H9 (cell line): ENCODE measurements around the gene VDAC2. TPM values are rescaled to one million over a fixed set of nuclear protein-coding genes. Genes with fewer than 3 reads are reported as not detected.
A peak's percentile ranks its signal among the peaks of the same experiment; 100 is the strongest.

Experiments
- DNase-seq: peaks from one replicate; pipeline ENCODE4 v3.0.0-alpha.2; 2017
- H2AFZ ChIP-seq: one replicate; pipeline ENCODE4 v1.6.1; 2013; ENCODE audit warnings: mild to moderate bottlenecking, low read length, control low read depth, moderate library complexity
- H2AK5ac ChIP-seq: 2 replicates; pipeline ENCODE4 v1.6.1; 2013; ENCODE audit warnings: low read length, control low read depth, mixed read lengths; ENCODE audit not compliant: insufficient read length
- H2BK120ac ChIP-seq: one replicate; pipeline ENCODE4 v1.6.1; 2013; ENCODE audit warnings: low read depth, mild to moderate bottlenecking, low read length, control low read depth, inconsistent platforms; ENCODE audit not compliant: poor library complexity, severe bottlenecking
- H2BK12ac ChIP-seq: 2 replicates; pipeline ENCODE4 v1.6.1; 2013; ENCODE audit warnings: low read length, control low read depth, mixed read lengths, low read depth; ENCODE audit not compliant: insufficient read length
- H2BK15ac ChIP-seq: 2 replicates; pipeline ENCODE4 v1.6.1; 2013; ENCODE audit warnings: low read depth, low read length, control low read depth
- H2BK20ac ChIP-seq: one replicate; pipeline ENCODE4 v1.6.1; 2013; ENCODE audit warnings: low read depth, mild to moderate bottlenecking, low read length, control low read depth, inconsistent platforms; ENCODE audit not compliant: poor library complexity, severe bottlenecking
- H2BK5ac ChIP-seq: 2 replicates; pipeline ENCODE4 v1.6.1; 2013; ENCODE audit warnings: low read length, control low read depth, mixed read lengths; ENCODE audit not compliant: insufficient read length
- H3K14ac ChIP-seq: 2 replicates; pipeline ENCODE4 v1.6.1; 2013; ENCODE audit warnings: low read length, control low read depth; ENCODE audit not compliant: insufficient read depth
- H3K18ac ChIP-seq: 2 replicates; pipeline ENCODE4 v1.6.1; 2013; ENCODE audit warnings: low read depth, mild to moderate bottlenecking, mixed read lengths, low read length, control low read depth; ENCODE audit not compliant: insufficient read length
- H3K23ac ChIP-seq: 2 replicates; pipeline ENCODE4 v1.6.1; 2013; ENCODE audit warnings: low read length, control low read depth, mixed read lengths, low read depth; ENCODE audit not compliant: insufficient read length
- H3K23me2 ChIP-seq: 2 replicates; pipeline ENCODE4 v1.6.1; 2013; ENCODE audit warnings: low read depth, mild to moderate bottlenecking, mixed read lengths, low read length, control low read depth; ENCODE audit not compliant: insufficient read length, poor library complexity, severe bottlenecking
- H3K27ac ChIP-seq: 2 replicates; pipeline ENCODE4 v1.5.1; 2013; ENCODE audit warnings: low read length, control low read depth, mixed read lengths, low read depth; ENCODE audit not compliant: insufficient read length
- H3K27me3 ChIP-seq: 2 replicates; pipeline ENCODE4 v1.6.1; 2013; ENCODE audit warnings: low read length, control low read depth, inconsistent platforms; ENCODE audit not compliant: insufficient read depth
- H3K4ac ChIP-seq: 2 replicates; pipeline ENCODE4 v1.6.1; 2013; ENCODE audit warnings: low read depth, mild to moderate bottlenecking, control low read depth, inconsistent platforms, low read length, moderate library complexity
- H3K4me1 ChIP-seq: 2 replicates; pipeline ENCODE4 v1.6.1; 2013; ENCODE audit warnings: low read length, control low read depth, inconsistent platforms; ENCODE audit not compliant: insufficient read depth
- H3K4me2 ChIP-seq: 2 replicates; pipeline ENCODE4 v1.6.1; 2013; ENCODE audit warnings: low read length, control low read depth, mixed read lengths; ENCODE audit not compliant: insufficient read length, insufficient read depth
- H3K56ac ChIP-seq: 2 replicates; pipeline ENCODE4 v1.6.1; 2013; ENCODE audit warnings: low read depth, mild to moderate bottlenecking, mixed read lengths, low read length, control low read depth; ENCODE audit not compliant: insufficient read length
- H3K79me1 ChIP-seq: 2 replicates; pipeline ENCODE4 v1.6.1; 2013; ENCODE audit warnings: low read depth, mild to moderate bottlenecking, moderate library complexity, low read length, control low read depth, inconsistent platforms; ENCODE audit not compliant: insufficient read depth, poor library complexity, severe bottlenecking
- H3K79me2 ChIP-seq: 2 replicates; pipeline ENCODE4 v1.6.1; 2013; ENCODE audit warnings: low read length, control low read depth, inconsistent platforms; ENCODE audit not compliant: insufficient read depth
- H3K9ac ChIP-seq: 2 replicates; pipeline ENCODE4 v1.6.1; 2013; ENCODE audit warnings: low read length, control low read depth, mixed read lengths; ENCODE audit not compliant: insufficient read length; ENCODE audit errors: extremely low read depth
- H3K9me3 ChIP-seq: one replicate; pipeline ENCODE4 v1.6.1; 2013; ENCODE audit warnings: low read depth, low read length, inconsistent platforms; ENCODE audit not compliant: control insufficient read depth
- H3T11ph ChIP-seq: one replicate; pipeline ENCODE4 v1.6.1; 2013; ENCODE audit warnings: mild to moderate bottlenecking, low read length, control low read depth, inconsistent platforms
- H4K20me1 ChIP-seq: one replicate; pipeline ENCODE4 v1.6.1; 2013; ENCODE audit not compliant: control insufficient read depth, insufficient read length, insufficient read depth
- H4K5ac ChIP-seq: 2 replicates; pipeline ENCODE4 v1.6.1; 2013; ENCODE audit warnings: low read depth, mild to moderate bottlenecking, mixed read lengths, low read length, control low read depth; ENCODE audit not compliant: insufficient read length
- H4K8ac ChIP-seq: replicated peaks from 2 replicates; pipeline ENCODE4 v1.6.1; 2013; ENCODE audit warnings: low read length, control low read depth, mixed read lengths, low read depth; ENCODE audit not compliant: insufficient read length
- H4K91ac ChIP-seq: 2 replicates; pipeline ENCODE4 v1.6.1; 2013; ENCODE audit warnings: low read depth, mild to moderate bottlenecking, moderate library complexity, mixed read lengths, low read length, control low read depth; ENCODE audit not compliant: insufficient read length
- H3K27ac Mint-ChIP-seq, 3 experiments: 2 replicates in 2 of 3; 3 replicates in 1 of 3; pipeline ENCODE4 v1.8.0; 2020 to 2021; ENCODE audit warnings: mixed read lengths in 3 of 3, mild to moderate bottlenecking in 1 of 3, moderate library complexity in 1 of 3
- H3K27me3 Mint-ChIP-seq: 2 replicates; pipeline ENCODE4 v1.8.0; 2021; ENCODE audit warnings: low read depth, mild to moderate bottlenecking, moderate library complexity, mixed read lengths
- H3K36me3 Mint-ChIP-seq, 3 experiments: 2 replicates in 2 of 3; 3 replicates in 1 of 3; pipeline ENCODE4 v1.8.0; 2020 to 2021; ENCODE audit warnings: low read depth in 3 of 3, mixed read lengths in 3 of 3; ENCODE audit not compliant: insufficient read depth in 1 of 3
- H3K4me1 Mint-ChIP-seq, 2 experiments: 2 replicates each; pipeline ENCODE4 v1.8.0; 2020; ENCODE audit warnings: mixed read lengths in 2 of 2
- H3K4me3 Mint-ChIP-seq, 2 experiments: 2 replicates in 1 of 2; 3 replicates in 1 of 2; pipeline ENCODE4 v1.8.0; 2020 to 2021; ENCODE audit warnings: mild to moderate bottlenecking in 2 of 2, mixed read lengths in 2 of 2, moderate library complexity in 1 of 2
- H3K9me3 Mint-ChIP-seq, 2 experiments: 2 replicates in 1 of 2; 3 replicates in 1 of 2; pipeline ENCODE4 v1.8.0; 2020; ENCODE audit warnings: mild to moderate bottlenecking in 2 of 2, mixed read lengths in 2 of 2, moderate library complexity in 1 of 2
- WGBS: extraction: QIAGEN DNeasy Blood & Tissue Kit; methylation state at CpG from one replicate; pipeline ENCODE4 v1.1.7; 2013; ENCODE audit warnings: missing lambda C conversion rate, low lambda C conversion rate, mixed read lengths; ENCODE audit not compliant: insufficient read length; ENCODE audit errors: extremely low coverage; 5-methylcytosine and 5-hydroxymethylcytosine counted together
- total RNA-seq: library from RNA; stranded (reverse); gene quantifications from 2 replicates; pipeline ENCODE4 v1.2.1, GENCODE V29; 2021
- TF ChIP-seq, protein P1 (sequence below): fragments of 200-600 bp; sonication (generic); conservative IDR thresholded peaks from 3 replicates; pipeline ENCODE4 v1.8.0; 2021; ENCODE audit warnings: antibody characterized with exemption, mild to moderate bottlenecking

The VDAC2 gene
- total RNA-seq, 1 experiment from 2014 or later: 271 TPM

DNA sequence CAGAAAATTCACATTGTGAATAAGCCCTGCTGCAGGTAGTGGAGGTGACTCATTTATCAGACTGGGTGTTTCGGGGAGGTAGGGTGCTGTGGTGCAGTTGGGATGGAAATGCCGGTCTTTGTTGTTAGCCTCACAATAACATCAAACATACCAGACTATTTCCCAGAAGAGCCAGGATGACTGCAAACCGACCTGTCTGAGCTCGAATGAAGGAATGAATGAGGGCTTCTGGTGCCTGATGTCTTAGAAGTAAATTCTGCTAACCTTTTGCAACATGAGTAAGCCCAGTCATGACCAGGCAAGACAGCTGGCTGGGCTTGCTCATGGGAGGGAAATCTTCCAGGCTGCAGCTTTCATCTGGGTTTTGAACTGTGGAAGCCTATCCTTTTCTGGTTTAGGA is 2.4 kb upstream of the VDAC2 start:
- H3K23me2 ChIP-seq: peaks cover 5% of the 10 kb centered on the region
- no peak overlapping the region for H4K5ac ChIP-seq
- H3K23ac ChIP-seq: no peak overlapping the region
- H4K8ac ChIP-seq: no peak overlapping the region
- TF ChIP-seq, protein P1, sequence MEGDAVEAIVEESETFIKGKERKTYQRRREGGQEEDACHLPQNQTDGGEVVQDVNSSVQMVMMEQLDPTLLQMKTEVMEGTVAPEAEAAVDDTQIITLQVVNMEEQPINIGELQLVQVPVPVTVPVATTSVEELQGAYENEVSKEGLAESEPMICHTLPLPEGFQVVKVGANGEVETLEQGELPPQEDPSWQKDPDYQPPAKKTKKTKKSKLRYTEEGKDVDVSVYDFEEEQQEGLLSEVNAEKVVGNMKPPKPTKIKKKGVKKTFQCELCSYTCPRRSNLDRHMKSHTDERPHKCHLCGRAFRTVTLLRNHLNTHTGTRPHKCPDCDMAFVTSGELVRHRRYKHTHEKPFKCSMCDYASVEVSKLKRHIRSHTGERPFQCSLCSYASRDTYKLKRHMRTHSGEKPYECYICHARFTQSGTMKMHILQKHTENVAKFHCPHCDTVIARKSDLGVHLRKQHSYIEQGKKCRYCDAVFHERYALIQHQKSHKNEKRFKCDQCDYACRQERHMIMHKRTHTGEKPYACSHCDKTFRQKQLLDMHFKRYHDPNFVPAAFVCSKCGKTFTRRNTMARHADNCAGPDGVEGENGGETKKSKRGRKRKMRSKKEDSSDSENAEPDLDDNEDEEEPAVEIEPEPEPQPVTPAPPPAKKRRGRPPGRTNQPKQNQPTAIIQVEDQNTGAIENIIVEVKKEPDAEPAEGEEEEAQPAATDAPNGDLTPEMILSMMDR: no peak
- DNase-seq: no peak
- WGBS: no CpG with 5 or more reads among the region's 4 CpGs
- H2BK15ac ChIP-seq: no peak overlapping the region
- H3T11ph ChIP-seq: no peak overlapping the region
- H3K18ac ChIP-seq: no peak overlapping the region
- H3K79me1 ChIP-seq: no peaks in the 10 kb centered on the region
- Mint-ChIP-seq H3K4me3 (peak overlapping the region; percentile 10 to 19; a peak in 1 of 5 replicates), H3K27me3 (peaks cover 3% of the 10 kb centered on the region; the same call in 1 of the 2 replicates), H3K27ac (peak overlapping the region; percentile 55 to 88 (median 79); a peak in 5 of 7 replicates), H3K4me1 (peaks cover 38 to 41% of the 10 kb centered on the region in 2 experiments), H3K9me3 (peaks cover 0 to 3% of the 10 kb centered on the region in 2 experiments; a peak in 1 of 5 replicates), H3K36me3 (peaks cover 19 to 22% (median 22%) of the 10 kb centered on the region in 3 experiments)
- no peak overlapping the region for H2BK5ac ChIP-seq
- no peaks in the 10 kb centered on the region for H4K20me1 ChIP-seq
- H3K79me2 ChIP-seq: peaks cover 17% of the 10 kb centered on the region; the same call in 1 of the 2 replicates
- peaks cover 17% of the 10 kb centered on the region for H3K4me1 ChIP-seq
- H3K27me3 ChIP-seq: no peaks in the 10 kb centered on the region
- no peak overlapping the region for H3K9ac ChIP-seq
- no peak overlapping the region for H2AFZ ChIP-seq
- no peaks in the 10 kb centered on the region for H3K9me3 ChIP-seq
- no peak overlapping the region for H3K56ac ChIP-seq
- H3K14ac ChIP-seq: no peak overlapping the region
- no peak overlapping the region for H2BK20ac ChIP-seq
- no peak overlapping the region for H4K91ac ChIP-seq
- no peak overlapping the region for H3K27ac ChIP-seq
- H2BK120ac ChIP-seq: no peak overlapping the region
- H3K4me2 ChIP-seq: no peak overlapping the region
- no peak overlapping the region for H3K4ac ChIP-seq
- no peak overlapping the region for H2BK12ac ChIP-seq
- H2AK5ac ChIP-seq: no peak overlapping the region
